Activated T-helper 9 cell treated with anti-CD3 and anti-CD28 coated beads, Interleukin-2, amount 50 U/mL, for 16 hours (primary cell): ENCODE results near the gene SCARB1.

ENCODE experiments used
- DNase-seq: peaks from one replicate; pipeline ENCODE4 v3.0.0-alpha.2; 2020; ENCODE audit warnings: low read depth

SCARB1 gene

DNA sequence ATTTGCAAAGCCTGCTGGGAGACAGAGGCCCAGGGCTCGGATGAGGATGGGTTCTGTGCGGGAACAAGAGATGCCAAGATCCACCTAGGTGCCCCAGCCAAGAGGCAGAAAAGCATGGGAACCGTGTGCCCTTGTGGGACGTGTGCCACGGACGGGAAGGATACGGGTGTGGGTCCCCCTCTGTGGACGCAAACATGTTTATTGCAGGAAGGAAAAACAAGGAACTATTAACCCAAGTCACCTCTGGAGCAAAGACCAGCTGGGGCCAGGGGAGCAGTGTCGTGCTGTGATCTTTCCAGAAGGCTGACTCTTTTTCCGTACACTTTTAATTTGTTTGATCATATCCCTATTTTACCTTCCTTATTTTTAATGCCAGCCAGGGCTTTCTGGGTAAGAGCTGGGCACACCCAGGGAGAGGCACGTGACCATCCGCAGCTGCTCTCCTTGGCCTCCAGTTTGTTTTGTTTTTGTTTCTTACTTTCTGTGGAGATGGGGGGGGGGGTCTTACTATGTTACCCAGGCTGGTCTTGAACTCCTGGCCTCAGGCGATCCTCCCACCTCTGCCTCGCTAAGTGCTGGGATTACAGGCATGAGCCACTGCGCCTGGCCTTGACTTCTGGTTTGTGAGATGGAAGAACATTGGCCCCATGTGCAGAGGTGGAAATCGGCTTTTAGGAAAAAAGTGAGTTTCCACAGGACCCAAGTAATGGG lies 20.7 kb downstream of the SCARB1 start:
- DNase-seq = no peak

GRCh38 chr12:124842073-124842749 lies 21.5 kb downstream of the SCARB1 start:
- no peak for DNase-seq

DNA sequence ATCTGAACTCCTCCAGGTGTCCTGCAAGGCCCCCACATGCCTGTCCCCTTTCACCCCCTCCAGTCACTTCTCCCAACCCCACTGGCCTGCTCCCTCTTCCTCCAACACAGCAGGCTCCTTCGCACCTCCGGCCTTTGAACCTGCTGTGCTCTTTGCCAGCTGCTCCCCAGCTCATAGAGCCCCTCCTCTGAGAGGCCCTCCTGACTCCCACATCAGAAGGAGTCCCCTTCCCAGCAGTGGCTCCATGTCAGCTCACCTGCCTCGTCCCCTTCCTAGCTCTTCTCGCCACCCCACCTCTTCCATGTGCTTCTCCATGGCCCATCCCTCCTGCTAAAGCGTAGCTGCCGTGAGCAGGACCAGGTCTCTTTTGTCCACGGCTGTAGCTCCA lies 22.1 kb downstream of the SCARB1 start:
- no peak for DNase-seq

- no peak for DNase-seq
Measured at GRCh38 chr12:124837958-124838803, 25.5 kb downstream of the SCARB1 start.

DNA sequence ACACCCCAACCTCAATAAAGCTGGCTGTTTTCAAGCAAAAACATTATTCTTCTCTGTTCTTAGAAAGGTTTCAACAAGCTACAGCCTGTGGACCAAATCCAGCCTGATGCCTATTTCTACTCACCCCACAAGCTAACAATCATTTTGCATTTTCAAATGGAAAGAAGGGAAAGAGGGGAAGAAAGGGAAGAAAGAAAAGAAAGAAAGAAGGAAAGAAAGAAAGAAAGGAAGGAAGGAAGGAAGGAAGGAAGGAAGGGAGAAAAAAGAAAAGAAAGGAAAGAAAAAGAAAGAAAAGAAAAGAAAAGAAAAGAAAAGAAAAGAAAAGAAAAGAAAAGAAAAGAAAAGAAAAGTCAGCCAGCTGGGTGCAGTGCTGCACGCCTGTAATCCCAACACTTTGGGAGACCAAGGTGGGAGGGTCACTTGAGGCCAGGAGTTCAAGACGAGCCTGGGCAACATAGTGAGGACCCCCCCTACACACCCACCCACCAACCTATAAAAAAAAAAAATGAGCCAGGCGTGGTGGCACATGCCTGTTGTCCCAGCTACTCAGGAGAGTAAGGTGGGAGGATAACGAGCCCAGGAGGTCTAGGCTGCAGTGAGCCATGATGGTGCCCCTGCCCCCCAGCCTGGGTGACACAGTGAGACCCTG lies 26.3 kb downstream of the SCARB1 start:
- no peak for DNase-seq

DNA sequence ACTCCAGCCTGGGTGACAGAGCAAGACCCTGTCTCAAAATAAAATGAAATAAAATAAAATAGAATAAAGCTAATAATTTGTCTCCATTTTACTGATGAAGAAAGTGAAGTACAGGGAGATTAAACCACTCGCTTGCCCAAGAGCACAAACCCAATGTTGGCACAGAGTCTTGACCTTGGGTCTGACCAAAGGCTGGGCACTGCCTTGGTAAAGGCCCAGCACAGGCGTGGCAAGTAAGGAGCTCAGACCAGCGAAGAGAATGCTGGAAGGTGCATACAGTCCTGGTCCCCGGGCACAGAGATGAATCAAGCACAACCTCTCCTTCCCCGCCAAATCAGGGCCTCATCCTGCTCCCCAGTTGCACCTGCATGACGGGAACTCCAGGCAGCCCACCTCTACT lies 26.9 kb downstream of the SCARB1 start:
- DNase-seq = no peak

- DNase-seq = no peak
Measured at GRCh38 chr12:124835656-124836410, 27.8 kb downstream of the SCARB1 start.

- no peak for DNase-seq
Measured at GRCh38 chr12:124834822-124835221, 28.8 kb downstream of the SCARB1 start.

GRCh38 chr12:124833693-124834122 lies 30.0 kb downstream of the SCARB1 start:
- no peak for DNase-seq

GRCh38 chr12:124832856-124833255 lies 30.8 kb downstream of the SCARB1 start:
- DNase-seq = no peak

DNA sequence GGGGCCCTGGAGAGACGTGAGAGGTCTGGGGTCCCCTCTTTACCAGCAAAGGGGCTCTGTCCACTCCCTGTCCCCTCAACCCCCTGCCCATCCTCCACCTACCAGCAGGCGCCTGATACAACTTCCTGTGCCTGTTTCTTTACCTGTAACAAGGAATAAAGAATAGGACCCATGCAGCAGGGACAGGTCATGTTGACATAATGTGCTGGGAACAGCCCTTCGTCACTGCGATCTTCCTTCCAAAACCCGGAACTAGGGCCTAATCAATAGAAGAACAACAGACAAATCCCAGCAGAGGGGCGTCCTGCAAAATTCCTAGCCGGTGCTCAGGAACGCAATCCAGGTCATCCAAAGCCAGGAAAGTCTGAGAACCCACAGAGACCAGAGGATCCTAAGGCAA lies 32.1 kb downstream of the SCARB1 start:
- DNase-seq = no peak

GRCh38 chr12:124830306-124830705 lies 33.4 kb downstream of the SCARB1 start:
- no peak for DNase-seq

DNA sequence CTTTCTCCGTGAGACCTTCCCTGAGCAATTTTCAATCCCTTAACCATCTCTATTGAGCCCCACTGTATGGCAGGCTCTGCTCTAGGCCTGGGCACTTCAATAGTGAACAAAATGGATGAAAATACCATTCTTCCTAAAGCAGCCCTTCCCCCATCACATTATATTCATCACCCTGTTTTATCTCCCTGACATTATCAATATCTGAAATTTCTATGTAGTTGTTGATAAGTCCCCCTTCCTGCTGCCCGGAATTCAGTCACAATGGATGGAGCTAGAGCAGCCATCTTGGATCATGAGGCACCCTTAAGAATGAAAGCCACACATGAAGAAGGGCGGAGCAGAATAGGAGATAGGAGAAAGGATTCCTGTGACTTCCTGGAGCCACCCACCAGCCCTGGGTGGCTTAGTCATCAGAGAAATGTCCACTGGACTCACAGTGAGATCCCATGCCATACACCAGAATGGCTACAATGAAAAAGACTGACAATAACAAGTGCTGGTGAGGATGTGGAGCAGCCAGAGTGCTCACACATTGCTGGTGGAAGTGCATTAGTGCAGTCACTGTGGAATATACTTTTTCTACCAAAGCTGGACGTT lies 33.9 kb downstream of the SCARB1 start:
- no peak for DNase-seq

DNA sequence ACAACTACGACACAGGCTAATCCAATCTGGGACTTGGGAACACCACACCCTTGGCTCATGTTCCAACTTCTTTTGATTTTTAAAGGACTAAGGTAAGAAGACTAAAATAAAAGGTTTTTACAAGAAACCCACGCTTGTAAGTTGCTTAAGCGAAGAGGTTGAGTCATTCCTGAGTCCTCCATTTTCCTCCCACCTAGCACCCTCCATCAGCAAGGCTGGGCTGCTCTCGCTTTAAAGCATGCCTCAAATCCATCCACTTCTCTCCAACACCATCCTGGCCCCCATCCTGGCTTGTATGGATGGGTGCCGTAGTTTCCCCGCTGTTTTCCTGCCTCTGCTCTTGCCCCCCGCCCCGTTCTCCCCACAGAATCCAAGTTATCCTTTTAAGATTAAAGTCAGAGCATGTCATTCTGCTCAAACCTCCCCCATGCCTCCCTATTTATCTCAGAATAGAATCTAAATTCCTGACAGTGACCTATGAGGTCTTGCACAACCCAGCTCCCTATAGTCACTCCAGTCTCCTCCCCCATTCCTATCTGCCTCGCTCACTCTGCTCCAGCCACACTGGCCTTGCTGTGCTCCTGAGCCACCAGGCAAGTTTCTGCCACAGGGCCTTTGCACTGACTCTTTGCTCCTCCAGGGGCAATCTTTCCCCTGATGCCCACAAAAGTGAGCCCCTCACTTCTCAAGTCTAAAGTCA lies 34.5 kb downstream of the SCARB1 start:
- DNase-seq = no peak

DNA sequence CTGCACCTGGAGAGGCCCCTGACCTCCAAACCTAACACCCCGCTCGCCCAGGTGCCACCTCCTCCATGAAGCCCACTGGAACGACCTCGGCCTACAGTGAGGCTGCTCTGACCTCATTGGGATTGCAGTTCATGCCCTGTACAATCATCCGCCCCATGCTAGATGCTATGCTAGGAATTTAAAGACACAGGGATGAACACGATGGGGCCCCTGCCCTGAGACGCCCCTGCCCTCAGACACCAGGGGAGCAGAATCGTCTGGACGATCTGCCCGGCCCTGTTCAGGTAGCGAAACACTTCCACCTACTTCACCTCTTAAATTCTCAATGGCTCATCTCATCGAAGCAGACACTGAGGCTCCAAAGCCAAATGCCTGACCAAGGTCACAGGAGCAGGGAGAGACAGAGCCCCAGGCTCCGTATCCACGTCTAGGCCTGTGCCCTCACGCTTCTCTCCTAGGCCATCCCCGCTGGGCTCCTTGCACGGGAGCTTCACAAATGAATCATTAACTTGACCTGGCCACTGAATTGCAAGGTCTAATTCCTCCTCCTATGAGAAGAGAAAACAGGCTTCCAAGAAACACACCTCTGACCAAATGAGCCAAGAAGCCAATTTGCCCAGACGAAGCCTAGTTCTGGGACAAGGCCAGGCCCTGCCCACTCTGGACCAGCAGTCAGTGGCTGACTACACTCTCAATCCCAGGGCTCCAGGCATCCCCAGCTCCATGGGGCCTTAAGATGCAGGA lies 35.2 kb downstream of the SCARB1 start:
- no peak for DNase-seq

- DNase-seq = no peak
Measured at GRCh38 chr12:124827588-124828184, 36.0 kb downstream of the SCARB1 start.

- DNase-seq = no peak
Measured at GRCh38 chr12:124824195-124824594, 39.5 kb downstream of the SCARB1 start.

DNA sequence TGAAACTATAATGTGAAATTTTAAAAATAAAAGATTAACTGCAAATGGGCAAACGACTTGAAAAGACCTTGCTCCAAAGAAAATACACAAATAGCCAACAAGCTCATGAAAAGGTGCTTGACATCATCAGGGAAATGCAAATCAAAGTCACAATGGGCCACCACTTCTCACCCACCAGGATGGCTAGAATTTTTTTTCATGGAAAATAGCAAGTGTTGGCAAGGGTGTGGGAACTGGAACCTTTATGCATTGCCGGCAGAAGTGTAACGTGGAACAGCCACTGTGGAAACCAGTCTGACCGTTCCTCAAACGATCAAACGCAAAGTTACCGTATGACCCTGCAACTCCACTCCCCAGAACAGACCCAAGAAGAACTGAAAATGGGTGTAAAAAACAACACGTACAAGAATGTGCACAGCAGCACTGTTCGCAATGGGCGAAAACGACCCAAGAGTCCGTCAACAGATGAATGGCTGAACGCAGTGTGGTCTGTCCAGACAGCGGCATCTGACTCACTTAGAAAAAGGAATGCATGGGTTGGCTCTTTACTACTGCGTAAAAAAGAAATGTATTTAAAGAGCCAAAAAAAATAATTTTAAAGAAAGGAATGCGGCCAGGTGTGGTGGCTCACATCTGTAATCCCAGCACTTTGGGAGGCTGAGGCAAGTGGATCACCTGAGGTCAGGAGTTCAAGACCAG lies 40.2 kb downstream of the SCARB1 start:
- DNase-seq = no peak

DNA sequence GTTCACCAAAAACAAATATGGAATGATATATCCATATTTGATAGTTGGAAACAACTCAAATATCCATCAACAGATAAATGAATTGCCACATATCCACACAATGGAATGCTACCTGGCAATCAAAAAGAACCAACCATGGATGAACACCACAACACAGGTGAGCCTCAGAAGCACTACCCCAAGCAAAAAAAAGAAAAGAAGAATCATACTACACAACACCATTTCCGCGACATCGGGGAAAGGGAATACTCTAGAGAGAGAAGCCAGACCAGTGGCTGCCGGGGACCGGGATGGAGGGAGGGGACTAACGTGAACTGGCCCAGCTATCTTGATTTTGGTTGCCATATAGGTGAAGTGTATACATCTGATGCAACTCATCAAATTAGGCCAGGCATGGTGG lies 41.4 kb downstream of the SCARB1 start:
- no peak for DNase-seq
